C4-2B (cell line): ENCODE measurements around the gene ATP2C1.

ENCODE experiments used
- H3K27ac ChIP-seq: fragments of 450-650 bp; 2 replicates; pipeline ENCODE4 v1.5.1; 2017
- ZFX ChIP-seq: fragments of 450-650 bp; IDR thresholded peaks from 2 replicates; pipeline ENCODE4 v1.6.1; 2017
- TF ChIP-seq, protein P1 (sequence below): fragments of 450-650 bp; conservative IDR thresholded peaks from 2 replicates; pipeline ENCODE4 v1.5.1; 2017; ENCODE audit warnings: mild to moderate bottlenecking

The ATP2C1 gene

DNA sequence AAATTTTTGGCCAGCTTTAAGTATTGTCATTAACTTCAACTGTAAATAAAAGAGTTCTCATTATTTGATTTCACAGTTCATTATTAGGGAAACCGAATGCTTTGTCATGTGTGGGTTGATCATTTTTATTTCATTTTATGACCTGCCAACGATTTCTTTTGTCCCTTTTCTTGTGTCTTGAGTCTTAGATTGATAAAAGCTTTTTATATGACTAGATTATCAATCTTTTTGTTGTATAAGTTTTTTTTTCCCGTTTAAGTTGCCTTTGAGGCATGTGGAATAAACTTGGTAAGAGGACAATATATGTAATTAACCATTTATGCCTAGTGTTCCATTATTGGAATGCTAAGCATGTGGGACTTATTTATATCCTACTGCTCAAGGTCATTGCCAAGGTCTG lies 62.8 kb downstream of the ATP2C1 start:
- TF ChIP-seq ZFX = no peak
- TF ChIP-seq, protein P1, sequence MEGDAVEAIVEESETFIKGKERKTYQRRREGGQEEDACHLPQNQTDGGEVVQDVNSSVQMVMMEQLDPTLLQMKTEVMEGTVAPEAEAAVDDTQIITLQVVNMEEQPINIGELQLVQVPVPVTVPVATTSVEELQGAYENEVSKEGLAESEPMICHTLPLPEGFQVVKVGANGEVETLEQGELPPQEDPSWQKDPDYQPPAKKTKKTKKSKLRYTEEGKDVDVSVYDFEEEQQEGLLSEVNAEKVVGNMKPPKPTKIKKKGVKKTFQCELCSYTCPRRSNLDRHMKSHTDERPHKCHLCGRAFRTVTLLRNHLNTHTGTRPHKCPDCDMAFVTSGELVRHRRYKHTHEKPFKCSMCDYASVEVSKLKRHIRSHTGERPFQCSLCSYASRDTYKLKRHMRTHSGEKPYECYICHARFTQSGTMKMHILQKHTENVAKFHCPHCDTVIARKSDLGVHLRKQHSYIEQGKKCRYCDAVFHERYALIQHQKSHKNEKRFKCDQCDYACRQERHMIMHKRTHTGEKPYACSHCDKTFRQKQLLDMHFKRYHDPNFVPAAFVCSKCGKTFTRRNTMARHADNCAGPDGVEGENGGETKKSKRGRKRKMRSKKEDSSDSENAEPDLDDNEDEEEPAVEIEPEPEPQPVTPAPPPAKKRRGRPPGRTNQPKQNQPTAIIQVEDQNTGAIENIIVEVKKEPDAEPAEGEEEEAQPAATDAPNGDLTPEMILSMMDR = no peak
- no peak overlapping the region for H3K27ac ChIP-seq

DNA sequence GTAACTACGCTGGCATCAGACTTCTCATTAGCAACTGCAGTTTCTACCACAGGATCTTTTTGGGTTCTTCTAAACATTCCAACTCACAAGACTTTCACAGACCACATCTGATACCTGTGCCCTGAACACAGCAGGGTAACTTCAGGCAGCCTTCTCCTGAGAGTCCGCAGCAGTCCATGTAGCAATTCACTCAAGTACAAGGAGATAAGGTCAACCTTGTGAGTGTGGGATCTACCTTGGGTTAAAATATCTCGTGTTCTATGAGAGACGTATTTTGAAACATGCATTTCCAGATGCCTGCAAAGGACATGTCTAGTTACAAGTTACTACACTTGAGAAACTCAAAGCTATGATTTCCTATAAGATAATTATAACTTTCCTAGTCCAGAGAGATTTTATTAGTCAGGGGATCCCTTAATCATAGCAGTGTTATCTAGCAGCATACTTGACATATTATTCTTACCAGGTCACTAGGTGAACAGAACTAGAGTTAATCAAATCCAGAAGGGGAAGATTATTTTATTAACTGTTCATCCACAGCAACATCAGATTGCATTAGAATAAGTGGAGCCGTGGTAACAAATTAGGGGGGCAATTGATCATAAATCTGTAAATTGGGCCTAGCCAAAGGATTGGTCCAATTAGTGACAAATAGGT lies 66.4 kb downstream of the ATP2C1 start:
- TF ChIP-seq, protein P1 = no peak
- no peak for TF ChIP-seq ZFX
- no peak overlapping the region for H3K27ac ChIP-seq

- TF ChIP-seq, protein P1 = no peak
- TF ChIP-seq ZFX = no peak
- H3K27ac ChIP-seq = no peak overlapping the region
These were observed 67.6 kb downstream of the ATP2C1 start for GRCh38 chr3:130961458-130961857.

- TF ChIP-seq ZFX = no peak
- TF ChIP-seq, protein P1 = no peak
- no peak overlapping the region for H3K27ac ChIP-seq
These were observed 69.6 kb downstream of the ATP2C1 start for GRCh38 chr3:130963444-130963843.

DNA sequence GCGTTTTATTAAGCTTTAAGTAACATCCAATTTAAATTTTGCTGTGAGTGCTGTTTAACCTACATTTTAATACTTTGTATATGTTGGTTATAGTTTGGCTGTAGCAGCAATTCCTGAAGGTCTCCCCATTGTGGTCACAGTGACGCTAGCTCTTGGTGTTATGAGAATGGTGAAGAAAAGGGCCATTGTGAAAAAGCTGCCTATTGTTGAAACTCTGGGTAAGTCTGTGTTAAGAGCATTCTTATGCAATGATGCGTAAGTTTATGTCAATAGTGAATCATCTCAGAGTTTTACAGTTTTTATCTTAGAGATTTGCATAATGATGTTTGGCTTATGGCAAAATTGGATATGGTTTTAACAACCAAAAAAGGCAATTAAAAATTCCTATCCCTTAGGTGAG lies 70.0 kb downstream of the ATP2C1 start:
- TF ChIP-seq, protein P1 = no peak
- no peak for TF ChIP-seq ZFX
- H3K27ac ChIP-seq = no peak overlapping the region

- H3K27ac ChIP-seq = no peak overlapping the region
- TF ChIP-seq, protein P1 = no peak
- TF ChIP-seq ZFX = no peak
These were observed 73.4 kb downstream of the ATP2C1 start for GRCh38 chr3:130967281-130967680.

DNA sequence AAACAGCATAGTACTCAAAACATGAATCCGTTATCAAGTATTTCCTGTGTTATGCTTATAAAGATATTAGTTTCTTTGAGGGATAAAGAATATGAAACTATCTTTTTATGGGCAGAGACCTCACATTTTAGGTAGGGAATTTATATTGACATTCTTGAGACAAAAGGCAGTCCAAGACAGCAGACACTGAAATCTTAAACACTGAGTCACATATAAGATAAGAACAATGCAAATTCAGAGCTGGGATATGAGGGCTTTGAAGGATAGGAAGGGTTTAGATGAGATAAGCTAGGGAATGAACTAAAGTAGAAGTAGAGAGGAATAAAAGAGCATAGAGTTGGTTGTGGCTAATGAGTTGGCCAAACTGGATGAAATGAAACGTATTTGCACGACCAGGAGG lies 74.3 kb downstream of the ATP2C1 start:
- H3K27ac ChIP-seq = no peak overlapping the region
- TF ChIP-seq, protein P1 = no peak
- no peak for TF ChIP-seq ZFX
